ENCODE results near the gene PTPRM. TPM values are rescaled to one million over a fixed set of nuclear protein-coding genes. Genes with fewer than 3 reads are reported as not detected.

Gene PTPRM
- total RNA-seq, 1 donor, result 84.7 TPM

GRCh38 chr18:8375249-8375648 is 808.1 kb downstream of the PTPRM start:
- Histone ChIP-seq H3K27ac (ENCODE audit: low read depth, low read length) (no peak overlapping the region), H3K9me3 (ENCODE audit: low read depth, low read length) (no peaks in the 10 kb centered on the region)
- DNase-seq (ENCODE audit: insufficient read length, low spot score, missing footprints), result no peak

GRCh38 chr18:8376113-8376512 is 809.0 kb downstream of the PTPRM start:
- H3K79me2 ChIP-seq (ENCODE audit: insufficient read depth, low read length), result no peaks in the 10 kb centered on the region
- H2AFZ ChIP-seq (ENCODE audit: low read length), result no peak overlapping the region
- no peaks in the 10 kb centered on the region for H3K27me3 ChIP-seq (ENCODE audit: insufficient read depth, low read length)
- TF ChIP-seq, protein P1, sequence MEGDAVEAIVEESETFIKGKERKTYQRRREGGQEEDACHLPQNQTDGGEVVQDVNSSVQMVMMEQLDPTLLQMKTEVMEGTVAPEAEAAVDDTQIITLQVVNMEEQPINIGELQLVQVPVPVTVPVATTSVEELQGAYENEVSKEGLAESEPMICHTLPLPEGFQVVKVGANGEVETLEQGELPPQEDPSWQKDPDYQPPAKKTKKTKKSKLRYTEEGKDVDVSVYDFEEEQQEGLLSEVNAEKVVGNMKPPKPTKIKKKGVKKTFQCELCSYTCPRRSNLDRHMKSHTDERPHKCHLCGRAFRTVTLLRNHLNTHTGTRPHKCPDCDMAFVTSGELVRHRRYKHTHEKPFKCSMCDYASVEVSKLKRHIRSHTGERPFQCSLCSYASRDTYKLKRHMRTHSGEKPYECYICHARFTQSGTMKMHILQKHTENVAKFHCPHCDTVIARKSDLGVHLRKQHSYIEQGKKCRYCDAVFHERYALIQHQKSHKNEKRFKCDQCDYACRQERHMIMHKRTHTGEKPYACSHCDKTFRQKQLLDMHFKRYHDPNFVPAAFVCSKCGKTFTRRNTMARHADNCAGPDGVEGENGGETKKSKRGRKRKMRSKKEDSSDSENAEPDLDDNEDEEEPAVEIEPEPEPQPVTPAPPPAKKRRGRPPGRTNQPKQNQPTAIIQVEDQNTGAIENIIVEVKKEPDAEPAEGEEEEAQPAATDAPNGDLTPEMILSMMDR (IDR thresholded peaks at IDR 0.05; ENCODE audit: extremely low read depth, low read depth, low read length), result no peak
- H4K20me1 ChIP-seq (ENCODE audit: insufficient read depth, low read length), result no peaks in the 10 kb centered on the region
- no peaks in the 10 kb centered on the region for H3K36me3 ChIP-seq (ENCODE audit: insufficient read depth, low read length)
- DNase-seq (ENCODE audit: insufficient read length, low spot score, missing footprints), result no peak
- peaks cover 20% of the 10 kb centered on the region for H3K4me1 ChIP-seq (ENCODE audit: insufficient read depth, low read length)
- H3K4me2 ChIP-seq (ENCODE audit: insufficient read depth, low read length), result no peak overlapping the region
- H3K4me3 ChIP-seq (ENCODE audit: insufficient read depth, low read length), result no peak overlapping the region
- no peak overlapping the region for H3K27ac ChIP-seq (ENCODE audit: low read depth, low read length)
- no peaks in the 10 kb centered on the region for H3K9me3 ChIP-seq (ENCODE audit: low read depth, low read length)

More at GRCh38 chr18:8375249-8375648, 808.1 kb downstream of the PTPRM start:
- no peaks in the 10 kb centered on the region for H3K36me3 ChIP-seq (ENCODE audit: insufficient read depth, low read length)
- no peak overlapping the region for H2AFZ ChIP-seq (ENCODE audit: low read length)
- H3K27me3 ChIP-seq (ENCODE audit: insufficient read depth, low read length), result no peaks in the 10 kb centered on the region
- TF ChIP-seq, protein P1 (IDR thresholded peaks at IDR 0.05; ENCODE audit: extremely low read depth, low read depth, low read length), result no peak
- peaks cover 19% of the 10 kb centered on the region for H3K4me1 ChIP-seq (ENCODE audit: insufficient read depth, low read length)
- no peaks in the 10 kb centered on the region for H4K20me1 ChIP-seq (ENCODE audit: insufficient read depth, low read length)
- H3K4me3 ChIP-seq (ENCODE audit: insufficient read depth, low read length), result no peak overlapping the region
- no peak overlapping the region for H3K4me2 ChIP-seq (ENCODE audit: insufficient read depth, low read length)
- H3K79me2 ChIP-seq (ENCODE audit: insufficient read depth, low read length), result no peaks in the 10 kb centered on the region

- peaks cover 21% of the 10 kb centered on the region for H3K4me1 ChIP-seq (ENCODE audit: insufficient read depth, low read length)
- H3K27me3 ChIP-seq (ENCODE audit: insufficient read depth, low read length), result no peaks in the 10 kb centered on the region
- H3K4me2 ChIP-seq (ENCODE audit: insufficient read depth, low read length), result no peak overlapping the region
- H2AFZ ChIP-seq (ENCODE audit: low read length), result no peak overlapping the region
- H3K27ac ChIP-seq (ENCODE audit: low read depth, low read length), result no peak overlapping the region
- no peak for DNase-seq (ENCODE audit: insufficient read length, low spot score, missing footprints)
- H3K4me3 ChIP-seq (ENCODE audit: insufficient read depth, low read length), result no peak overlapping the region
- H3K9me3 ChIP-seq (ENCODE audit: low read depth, low read length), result no peaks in the 10 kb centered on the region
- H3K36me3 ChIP-seq (ENCODE audit: insufficient read depth, low read length), result no peaks in the 10 kb centered on the region
- TF ChIP-seq, protein P1 (IDR thresholded peaks at IDR 0.05; ENCODE audit: extremely low read depth, low read depth, low read length), result no peak
- H3K79me2 ChIP-seq (ENCODE audit: insufficient read depth, low read length), result no peaks in the 10 kb centered on the region
- H4K20me1 ChIP-seq (ENCODE audit: insufficient read depth, low read length), result no peaks in the 10 kb centered on the region
Observed at GRCh38 chr18:8379187-8379941, 812.2 kb downstream of the PTPRM start.

DNA sequence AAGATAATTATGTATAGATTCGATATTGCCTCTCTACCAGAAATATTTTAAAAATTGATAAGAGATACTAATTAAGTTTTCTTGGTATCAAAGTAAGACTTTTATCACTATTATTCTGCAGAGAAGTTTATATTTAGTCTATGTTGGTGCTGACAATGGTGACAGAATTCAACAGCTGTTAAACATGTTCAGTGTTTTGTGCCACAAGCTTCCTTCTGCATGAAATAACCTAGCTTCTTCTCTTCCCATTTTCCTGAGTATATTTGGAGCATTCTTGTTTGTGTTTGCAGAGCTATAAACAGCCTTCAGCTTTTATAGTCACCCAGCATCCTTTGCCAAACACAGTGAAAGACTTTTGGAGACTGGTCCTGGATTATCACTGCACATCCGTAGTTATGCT is 812.9 kb downstream of the PTPRM start:
- no peaks in the 10 kb centered on the region for H3K36me3 ChIP-seq (ENCODE audit: insufficient read depth, low read length)
- H2AFZ ChIP-seq (ENCODE audit: low read length), result no peak overlapping the region

More for the DNA sequence above, 812.9 kb downstream of the PTPRM start:
- no peak for DNase-seq (ENCODE audit: insufficient read length, low spot score, missing footprints)
- no peaks in the 10 kb centered on the region for H3K79me2 ChIP-seq (ENCODE audit: insufficient read depth, low read length)
- no peak overlapping the region for H3K4me3 ChIP-seq (ENCODE audit: insufficient read depth, low read length)
- no peak overlapping the region for H3K27ac ChIP-seq (ENCODE audit: low read depth, low read length)
- H3K27me3 ChIP-seq (ENCODE audit: insufficient read depth, low read length), result no peaks in the 10 kb centered on the region
- no peaks in the 10 kb centered on the region for H4K20me1 ChIP-seq (ENCODE audit: insufficient read depth, low read length)
- H3K4me1 ChIP-seq (ENCODE audit: insufficient read depth, low read length), result peaks cover 21% of the 10 kb centered on the region
- TF ChIP-seq, protein P1 (IDR thresholded peaks at IDR 0.05; ENCODE audit: extremely low read depth, low read depth, low read length), result no peak
- H3K4me2 ChIP-seq (ENCODE audit: insufficient read depth, low read length), result no peak overlapping the region
- no peaks in the 10 kb centered on the region for H3K9me3 ChIP-seq (ENCODE audit: low read depth, low read length)

Data from osteoblast (primary cell).